SK-N-SH treated with all-trans-retinoic acid at 6 μM for 48 hours (cell line): ENCODE data around the gene TNS1.
A peak's percentile ranks its signal among the peaks of the same experiment; 100 is the strongest.

ENCODE experiments used
- ATAC-seq: fragments of 200-7000 bp; cut with Tn5 transposase; 3 replicates; pipeline ENCODE4 v1.9.1; 2020; ENCODE audit warnings: mild to moderate bottlenecking, moderate library complexity
- ARNTL ChIP-seq: fragments of 450-650 bp; formaldehyde crosslinking; IDR thresholded peaks from 2 replicates; pipeline ENCODE4 v1.5.0; 2020; ENCODE audit warnings: low read depth, mild to moderate bottlenecking, moderate library complexity, borderline replicate concordance
- CREB5 ChIP-seq: fragments of 250-450 bp; sonication (Bioruptor Pico); IDR thresholded peaks from 2 replicates; pipeline ENCODE4 v1.5.1; 2020; ENCODE audit warnings: low read depth, mild to moderate bottlenecking, moderate library complexity
- CSDC2 ChIP-seq: fragments of 250-450 bp; sonication (Bioruptor Pico); IDR thresholded peaks from 2 replicates; pipeline ENCODE4 v1.5.0; 2020; ENCODE audit warnings: mild to moderate bottlenecking, moderate library complexity
- CSRNP3 ChIP-seq: fragments of 250-450 bp; sonication (Bioruptor Pico); IDR thresholded peaks from 2 replicates; pipeline ENCODE4 v1.5.1; 2021; ENCODE audit warnings: mild to moderate bottlenecking, moderate library complexity
- ESRRG ChIP-seq: fragments of 250-450 bp; sonication (Bioruptor Pico); IDR thresholded peaks from 2 replicates; pipeline ENCODE4 v1.6.1; 2021; ENCODE audit warnings: mild to moderate bottlenecking
- GLIS3 ChIP-seq: fragments of 250-450 bp; sonication (Bioruptor Pico); IDR thresholded peaks from 2 replicates; pipeline ENCODE4 v1.5.0; 2020; ENCODE audit warnings: mild to moderate bottlenecking, moderate library complexity
- ISL1 ChIP-seq: fragments of 250-450 bp; sonication (Bioruptor Pico); IDR thresholded peaks from 2 replicates; pipeline ENCODE4 v2.1.2; 2022; ENCODE audit warnings: mild to moderate bottlenecking, moderate library complexity
- OSR1 ChIP-seq: fragments of 250-450 bp; sonication (Bioruptor Pico); IDR thresholded peaks from 2 replicates; pipeline ENCODE4 v1.8.0; 2022; ENCODE audit warnings: moderate library complexity, mild to moderate bottlenecking, inconsistent platforms
- PATZ1 ChIP-seq: fragments of 250-450 bp; sonication (Bioruptor Pico); IDR thresholded peaks from 2 replicates; pipeline ENCODE4 v1.8.0; 2020; ENCODE audit warnings: mild to moderate bottlenecking, moderate library complexity, borderline replicate concordance
- PPARA ChIP-seq: fragments of 250-450 bp; sonication (Bioruptor Pico); IDR thresholded peaks from 2 replicates; pipeline ENCODE4 v1.5.0; 2020; ENCODE audit warnings: mild to moderate bottlenecking, borderline replicate concordance
- RARB ChIP-seq: fragments of 250-450 bp; sonication (Bioruptor Pico); IDR thresholded peaks from 2 replicates; pipeline ENCODE4 v1.8.0; 2021; ENCODE audit warnings: mild to moderate bottlenecking, moderate library complexity
- SNAI2 ChIP-seq: fragments of 250-450 bp; sonication (Bioruptor Pico); IDR thresholded peaks from 2 replicates; pipeline ENCODE4 v1.5.0; 2020; ENCODE audit warnings: mild to moderate bottlenecking, moderate library complexity
- TCF4 ChIP-seq: fragments of 250-450 bp; sonication (Bioruptor Pico); IDR thresholded peaks from 2 replicates; pipeline ENCODE4 v1.8.0; 2021; ENCODE audit warnings: mild to moderate bottlenecking, moderate library complexity, borderline replicate concordance
- TOX ChIP-seq: fragments of 250-450 bp; sonication (Bioruptor Pico); IDR thresholded peaks from 2 replicates; pipeline ENCODE4 v1.8.0; 2021; ENCODE audit warnings: mild to moderate bottlenecking, moderate library complexity, borderline replicate concordance
- TSHZ2 ChIP-seq: fragments of 250-450 bp; sonication (Bioruptor Pico); IDR thresholded peaks from 2 replicates; pipeline ENCODE4 v1.5.0; 2020; ENCODE audit warnings: mild to moderate bottlenecking, moderate library complexity
- ZFP3 ChIP-seq: fragments of 250-450 bp; sonication (Bioruptor Pico); IDR thresholded peaks from 2 replicates; pipeline ENCODE4 v1.5.0; 2020; ENCODE audit warnings: mild to moderate bottlenecking, moderate library complexity
- ZFP30 ChIP-seq: fragments of 450-650 bp; formaldehyde crosslinking; IDR thresholded peaks from 2 replicates; pipeline ENCODE4 v1.5.0; 2022; ENCODE audit warnings: mild to moderate bottlenecking, moderate library complexity
- ZNF565 ChIP-seq: fragments of 450-650 bp; formaldehyde crosslinking; conservative IDR thresholded peaks from 2 replicates; pipeline ENCODE4 v1.5.0; 2020; ENCODE audit warnings: low read depth, mild to moderate bottlenecking, moderate library complexity
- ZNF70 ChIP-seq: fragments of 450-650 bp; formaldehyde crosslinking; IDR thresholded peaks from 2 replicates; pipeline ENCODE4 v1.5.0; 2020; ENCODE audit warnings: mild to moderate bottlenecking, moderate library complexity
- ZNF8 ChIP-seq: fragments of 450-650 bp; formaldehyde crosslinking; IDR thresholded peaks from 2 replicates; pipeline ENCODE4 v1.5.0; 2020; ENCODE audit warnings: mild to moderate bottlenecking, moderate library complexity
- TF ChIP-seq, protein P1 (sequence below): fragments of 250-450 bp; sonication (Bioruptor Pico); IDR thresholded peaks from 2 replicates; pipeline ENCODE4 v1.8.0; 2021; ENCODE audit warnings: low read depth, mild to moderate bottlenecking, moderate library complexity, borderline replicate concordance

The TNS1 gene

DNA sequence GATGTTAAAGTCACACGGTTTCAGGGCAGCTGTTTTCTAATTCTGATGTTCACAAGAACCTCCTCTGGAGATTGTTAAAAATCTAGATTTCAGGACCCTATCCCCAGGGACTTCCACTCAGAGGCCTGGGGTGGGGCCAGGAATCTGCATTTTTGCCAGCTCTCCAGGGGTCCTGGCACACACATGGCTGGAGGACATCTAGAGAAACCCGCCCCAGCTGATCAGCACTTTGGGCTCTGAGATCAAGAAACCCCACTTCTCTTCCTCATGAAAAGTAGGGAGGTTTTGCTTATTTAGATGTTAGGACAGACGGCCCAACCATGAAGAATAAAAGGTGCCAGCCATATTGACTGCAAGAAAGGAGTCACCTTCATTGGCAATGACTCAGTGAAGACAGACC lies 148.8 kb downstream of the TNS1 start:
- no peak for ATAC-seq
- TF ChIP-seq CREB5: no peak
- TF ChIP-seq ESRRG (CRISPR knock-in tag): no peak
- no peak for TF ChIP-seq ZFP3 (CRISPR knock-in tag)
- no peak for TF ChIP-seq ZNF8 (CRISPR knock-in tag)
- TF ChIP-seq CSDC2 (CRISPR knock-in tag): no peak
- TF ChIP-seq ISL1 (CRISPR knock-in tag): no peak
- TF ChIP-seq, protein P1, sequence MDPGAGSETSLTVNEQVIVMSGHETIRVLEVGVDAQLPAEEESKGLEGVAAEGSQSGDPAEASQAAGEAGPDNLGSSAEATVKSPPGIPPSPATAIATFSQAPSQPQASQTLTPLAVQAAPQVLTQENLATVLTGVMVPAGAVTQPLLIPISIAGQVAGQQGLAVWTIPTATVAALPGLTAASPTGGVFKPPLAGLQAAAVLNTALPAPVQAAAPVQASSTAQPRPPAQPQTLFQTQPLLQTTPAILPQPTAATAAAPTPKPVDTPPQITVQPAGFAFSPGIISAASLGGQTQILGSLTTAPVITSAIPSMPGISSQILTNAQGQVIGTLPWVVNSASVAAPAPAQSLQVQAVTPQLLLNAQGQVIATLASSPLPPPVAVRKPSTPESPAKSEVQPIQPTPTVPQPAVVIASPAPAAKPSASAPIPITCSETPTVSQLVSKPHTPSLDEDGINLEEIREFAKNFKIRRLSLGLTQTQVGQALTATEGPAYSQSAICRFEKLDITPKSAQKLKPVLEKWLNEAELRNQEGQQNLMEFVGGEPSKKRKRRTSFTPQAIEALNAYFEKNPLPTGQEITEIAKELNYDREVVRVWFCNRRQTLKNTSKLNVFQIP: no peak
- TF ChIP-seq ARNTL (CRISPR knock-in tag): no peak
- TF ChIP-seq ZNF70 (CRISPR knock-in tag): no peak
- no peak for TF ChIP-seq PATZ1 (CRISPR knock-in tag)
- TF ChIP-seq, all 23 proteins: peak for 0

- peak; percentile 13; the same call in 2 of the 3 replicates for ATAC-seq
- TF ChIP-seq ISL1 (CRISPR knock-in tag): no peak
- TF ChIP-seq PPARA (CRISPR knock-in tag): no peak
- TF ChIP-seq ZFP30 (CRISPR knock-in tag): no peak
- no peak for TF ChIP-seq TSHZ2 (CRISPR knock-in tag)
- no peak for TF ChIP-seq ZNF8 (CRISPR knock-in tag)
- TF ChIP-seq ZFP3 (CRISPR knock-in tag): no peak
- no peak for TF ChIP-seq GLIS3
- TF ChIP-seq, all 23 proteins: peak for 0
Observed at GRCh38 chr2:217853301-217853881, 149.4 kb downstream of the TNS1 start.

GRCh38 chr2:217852555-217853211 lies 150.1 kb downstream of the TNS1 start:
- TF ChIP-seq ESRRG (CRISPR knock-in tag) (no peak), TOX (CRISPR knock-in tag) (no peak), ZNF565 (CRISPR knock-in tag) (no peak)
- ATAC-seq: no peak

- peak; percentile 18 for ATAC-seq
- TF ChIP-seq CSDC2 (CRISPR knock-in tag): no peak
- no peak for TF ChIP-seq OSR1
- no peak for TF ChIP-seq ZNF8 (CRISPR knock-in tag)
- TF ChIP-seq TCF4 (CRISPR knock-in tag): no peak
- TF ChIP-seq SNAI2 (CRISPR knock-in tag): no peak
- no peak for TF ChIP-seq ISL1 (CRISPR knock-in tag)
- no peak for TF ChIP-seq CSRNP3
- no peak for TF ChIP-seq PPARA (CRISPR knock-in tag)
- TF ChIP-seq, protein P1: no peak
- no peak for TF ChIP-seq ARNTL (CRISPR knock-in tag)
- TF ChIP-seq ZFP3 (CRISPR knock-in tag): no peak
- no peak for TF ChIP-seq TOX (CRISPR knock-in tag)
- no peak for TF ChIP-seq RARB (CRISPR knock-in tag)
Observed at GRCh38 chr2:217851191-217852020, 151.4 kb downstream of the TNS1 start.
